CD4-positive, alpha-beta T cell (primary cell): ENCODE measurements around the gene NMRAL1. TPM values are rescaled to one million over a fixed set of nuclear protein-coding genes. Genes with fewer than 3 reads are reported as not detected.

Experiments
- ATAC-seq: fragments of 200-7000 bp; cut with Tn5 transposase; one replicate; pipeline ENCODE4 v1.10.0; 2022; ENCODE audit warnings: mild to moderate bottlenecking; ENCODE audit not compliant: poor library complexity
- CTCF ChIA-PET: fragments of 350-600 bp; sonication (Branson Sonifier 250); formaldehyde crosslinking; loops from one replicate; lab custom pipeline; 2021; ENCODE audit warnings: antibody characterized with exemption, inconsistent platforms; lab: Charles Lee
- POLR2A ChIA-PET: fragments of 350-600 bp; sonication (Branson Sonifier 250); formaldehyde crosslinking; loops from one replicate; lab custom pipeline; 2021; ENCODE audit warnings: antibody characterized with exemption, inconsistent platforms; lab: Charles Lee
- DNase-seq, 14 experiments: peaks; one replicate each; pipeline ENCODE4 v3.0.0-alpha.2; 2013 to 2020; ENCODE audit warnings: mixed read lengths in 2 of 14
- H3K27ac ChIP-seq, 2 donors: one replicate each; pipeline versions ENCODE4 v1.5.1 to v1.7.0; 2013; ENCODE audit warnings: low read length in 2 of 2, low read depth in 1 of 2, mild to moderate bottlenecking in 1 of 2
- H3K27me3 ChIP-seq, 2 experiments: 1 replicate in 1 of 2; 2 replicates in 1 of 2; pipeline versions ENCODE4 v1.6.1 to v1.7.0; 2013; ENCODE audit warnings: low read length in 2 of 2, control low read depth in 1 of 2, mild to moderate bottlenecking in 1 of 2, moderate library complexity in 1 of 2; ENCODE audit not compliant: insufficient read depth in 2 of 2, control insufficient read depth in 1 of 2
- H3K36me3 ChIP-seq: one replicate; pipeline ENCODE4 v1.6.1; 2013; ENCODE audit warnings: low read length, control low read depth; ENCODE audit not compliant: insufficient read depth
- H3K4me1 ChIP-seq: one replicate; pipeline ENCODE4 v1.6.1; 2013; ENCODE audit warnings: low read length, control low read depth; ENCODE audit not compliant: insufficient read depth
- H3K4me3 ChIP-seq: one replicate; pipeline ENCODE4 v1.5.1; 2013; ENCODE audit warnings: mild to moderate bottlenecking, low read length, moderate library complexity
- H3K9me3 ChIP-seq, 2 experiments: 1 replicate in 1 of 2; 2 replicates in 1 of 2; pipeline versions ENCODE4 v1.6.1 to v1.7.0; 2013; ENCODE audit warnings: low read length in 2 of 2, mild to moderate bottlenecking in 2 of 2, control low read depth in 1 of 2, moderate library complexity in 1 of 2; ENCODE audit not compliant: control insufficient read depth in 1 of 2, insufficient read depth in 1 of 2
- H3K27ac Mint-ChIP-seq: one replicate; pipeline ENCODE4 v1.8.0; 2020; ENCODE audit warnings: mixed read lengths
- H3K27me3 Mint-ChIP-seq: one replicate; pipeline ENCODE4 v1.8.0; 2021; ENCODE audit warnings: mixed read lengths
- H3K36me3 Mint-ChIP-seq: one replicate; pipeline ENCODE4 v1.8.0; 2021; ENCODE audit warnings: low read depth, mixed read lengths
- H3K4me1 Mint-ChIP-seq: one replicate; pipeline ENCODE4 v1.8.0; 2021; ENCODE audit warnings: low read depth, mixed read lengths
- H3K4me3 Mint-ChIP-seq: one replicate; pipeline ENCODE4 v1.8.0; 2020; ENCODE audit warnings: mild to moderate bottlenecking, mixed read lengths
- H3K9me3 Mint-ChIP-seq: one replicate; pipeline ENCODE4 v1.8.0; 2020; ENCODE audit warnings: mixed read lengths
- CTCF ChIP-seq: fragments of 200-600 bp; IDR thresholded peaks from one replicate; pipeline ENCODE4 v1.8.0; 2022; ENCODE audit warnings: antibody characterized with exemption, mild to moderate bottlenecking
- intact Hi-C, 2 experiments: fragments of 100-400 bp; cut with DNase I in 1 of 2; cut with micrococcal nuclease in 1 of 2; formaldehyde crosslinking; loops; one replicate each; pipeline versions ENCODE4 v1.15.1 to v1.9.0; 2023 to 2025; cut with DNase I, micrococcal nuclease
- total RNA-seq, 174 experiments: library from RNA in 2 of 174; stranded (reverse) in 2 of 174; gene quantifications; one replicate each; pipeline ENCODE4 v1.2.3 and lab custom pipeline; 2021 to 2026

NMRAL1 gene
- total RNA-seq, 2 experiments from 2014 or later: 28.6 to 29.5 TPM

GRCh38 chr16:4455081-4455480 lies 19.3 kb downstream of the NMRAL1 start:
- Histone ChIP-seq H3K9me3 (no peaks in the 10 kb centered on the region), H3K27me3 (no peaks in the 10 kb centered on the region), H3K4me3 (no peak overlapping the region), H3K36me3 (peaks cover 69% of the 10 kb centered on the region), H3K4me1 (peaks cover 15% of the 10 kb centered on the region), H3K27ac (no peak overlapping the region)
- Mint-ChIP-seq H3K4me3 (no peak overlapping the region), H3K27ac (no peak overlapping the region), H3K9me3 (no peaks in the 10 kb centered on the region), H3K36me3 (peaks cover 82% of the 10 kb centered on the region), H3K27me3 (no peaks in the 10 kb centered on the region), H3K4me1 (peaks cover 8% of the 10 kb centered on the region)
- ChIA-PET POLR2A (interaction anchor here (1.0 kb wide), 1 partner anchor 50 kb away, joined by 3 read pairs; no protein-coding TSS in a partner anchor), CTCF (interaction anchor here (1.1 kb wide), 1 partner anchor 94 kb away, joined by 3 read pairs; no protein-coding TSS in a partner anchor)
- intact Hi-C loops: no loop called here
- TF ChIP-seq CTCF: no peak
- DNase-seq (no peak), ATAC-seq (no peak)

GRCh38 chr16:4454623-4455022 lies 19.8 kb downstream of the NMRAL1 start:
- CTCF ChIA-PET: interaction anchor here (1.1 kb wide), 1 partner anchor 94 kb away, joined by 3 read pairs; no protein-coding TSS in a partner anchor
- Mint-ChIP-seq H3K27ac (no peak overlapping the region), H3K4me3 (no peak overlapping the region), H3K9me3 (no peaks in the 10 kb centered on the region), H3K27me3 (no peaks in the 10 kb centered on the region), H3K36me3 (peaks cover 82% of the 10 kb centered on the region), H3K4me1 (peaks cover 8% of the 10 kb centered on the region)
- H3K27ac ChIP-seq: no peak overlapping the region
- POLR2A ChIA-PET: interaction anchor here (1.0 kb wide), 1 partner anchor 51 kb away, joined by 3 read pairs; no protein-coding TSS in a partner anchor
- intact Hi-C loops: no loop called here
- H3K27me3 ChIP-seq: no peaks in the 10 kb centered on the region
- H3K36me3 ChIP-seq: peaks cover 72% of the 10 kb centered on the region
- no peak for TF ChIP-seq CTCF
- no peak overlapping the region for H3K4me3 ChIP-seq
- peaks cover 10% of the 10 kb centered on the region for H3K4me1 ChIP-seq
- no peak for DNase-seq
- no peaks in the 10 kb centered on the region for H3K9me3 ChIP-seq
- ATAC-seq: no peak

- Histone ChIP-seq H3K27me3 (no peaks in the 10 kb centered on the region), H3K4me1 (no peaks in the 10 kb centered on the region), H3K36me3 (peaks cover 84% of the 10 kb centered on the region), H3K27ac (no peak overlapping the region), H3K9me3 (no peaks in the 10 kb centered on the region), H3K4me3 (no peak overlapping the region)
- H3K4me3 Mint-ChIP-seq: no peak overlapping the region
- H3K27ac Mint-ChIP-seq: no peak overlapping the region
- H3K9me3 Mint-ChIP-seq: no peaks in the 10 kb centered on the region
- ChIA-PET CTCF (no interaction called here), POLR2A (no interaction called here)
- ATAC-seq (no peak), DNase-seq (no peak)
- intact Hi-C loops: no loop called here
- TF ChIP-seq CTCF: no peak
- H3K27me3 Mint-ChIP-seq: no peaks in the 10 kb centered on the region
- peaks cover 81% of the 10 kb centered on the region for H3K36me3 Mint-ChIP-seq
- H3K4me1 Mint-ChIP-seq: no peaks in the 10 kb centered on the region
Observed at GRCh38 chr16:4452674-4453073, 21.8 kb downstream of the NMRAL1 start.
